K562 (cell line): ENCODE data around the gene ELP1. TPM values are rescaled to one million over a fixed set of nuclear protein-coding genes. Genes with fewer than 3 reads are reported as not detected.

ENCODE experiments used
- ATAC-seq: fragments of 200-7000 bp; cut with Tn5 transposase; 3 replicates; pipeline ENCODE4 v1.9.1; 2020; ENCODE audit warnings: moderate library complexity
- BruUV-seq: library from RNA; stranded (reverse); fragments of 400-500 nt; replicated peaks from 2 replicates; lab custom pipeline; 2021; lab: Mats Ljungman, UMichigan
- CTCF ChIA-PET: fragments of 300-600 bp; formaldehyde crosslinking; extraction: SDS; loops from one replicate; lab custom pipeline; 2021; ENCODE audit warnings: low intra/inter-chr PET ratio; lab: Yijun Ruan, JAX
- POLR2A ChIA-PET: fragments of 300-600, 350-650 bp; sonication (Branson Sonifier 250); formaldehyde crosslinking; extraction: SDS; loops from one replicate; lab custom pipeline; 2021; ENCODE audit warnings: antibody characterized with exemption, inconsistent platforms; lab: Yijun Ruan, JAX
- DNase-seq, 4 experiments: peaks; one replicate each; pipeline versions ENCODE4 v3.0.0 to v3.0.0-alpha.2; 2011 to 2018; ENCODE audit warnings: low spot score in 3 of 4, mixed read lengths in 3 of 4; ENCODE audit errors: extremely low read depth in 1 of 4
- FAIRE-seq: peaks from 2 replicates; lab custom pipeline; 2011; peaks lifted over from hg19 to GRCh38; lab: Jason Lieb, UNC
- H2AFZ ChIP-seq: 2 replicates; pipeline ENCODE4 v1.6.0; 2011; ENCODE audit warnings: low read depth, low read length, control low read depth, inconsistent platforms
- H3K27ac ChIP-seq: fragments of 200-600 bp; 3 replicates; pipeline ENCODE4 v1.8.0; 2011; ENCODE audit warnings: low read depth, mild to moderate bottlenecking, control low read depth, inconsistent platforms, low read length, moderate library complexity, mixed read lengths; ENCODE audit errors: extremely low read depth
- H3K27me3 ChIP-seq, 2 experiments: fragments of 300-600 bp in 1 of 2; 2 replicates in 1 of 2; 3 replicates in 1 of 2; pipeline versions ENCODE4 v1.6.0 to v1.8.0; 2011; ENCODE audit warnings: inconsistent platforms in 2 of 2, low read length in 2 of 2, mild to moderate bottlenecking in 1 of 2, mixed read lengths in 1 of 2, moderate library complexity in 1 of 2; ENCODE audit not compliant: control insufficient read depth in 2 of 2, insufficient read depth in 2 of 2
- H3K36me3 ChIP-seq: fragments of 300-600 bp; 3 replicates; pipeline ENCODE4 v1.8.0; 2011; ENCODE audit warnings: mild to moderate bottlenecking, low read length, inconsistent platforms; ENCODE audit not compliant: control insufficient read depth, insufficient read depth
- H3K4me1 ChIP-seq, 2 experiments: fragments of 200-600 bp in 1 of 2; replicated peaks in 1 of 2; 2 replicates in 1 of 2; 3 replicates in 1 of 2; pipeline versions ENCODE4 v1.5.1 to v1.8.0; 2011; ENCODE audit warnings: inconsistent platforms in 2 of 2, low read length in 2 of 2, mild to moderate bottlenecking in 1 of 2, mixed read lengths in 1 of 2, moderate library complexity in 1 of 2; ENCODE audit not compliant: control insufficient read depth in 2 of 2, insufficient read depth in 2 of 2
- H3K4me2 ChIP-seq: 2 replicates; pipeline ENCODE4 v1.6.1; 2011; ENCODE audit warnings: low read length, control low read depth, inconsistent platforms, mixed read lengths; ENCODE audit not compliant: insufficient read depth
- H3K4me3 ChIP-seq: fragments of 200-600 bp; sonication (generic), shearing (Covaris generic); 2 replicates; pipeline ENCODE4 v1.5.1; 2016; ENCODE audit warnings: control low read depth, inconsistent platforms
- H3K79me2 ChIP-seq: fragments of 200-600 bp; 3 replicates; pipeline ENCODE4 v1.8.0; 2011; ENCODE audit warnings: low read length, inconsistent platforms; ENCODE audit not compliant: control insufficient read depth, insufficient read depth
- H3K9ac ChIP-seq, 2 experiments: 2 replicates each; pipeline versions ENCODE4 v1.6.0 to v1.6.1; 2011; ENCODE audit warnings: low read depth in 2 of 2, low read length in 2 of 2, control low read depth in 1 of 2, inconsistent platforms in 1 of 2, mild to moderate bottlenecking in 1 of 2, mixed read lengths in 1 of 2; ENCODE audit not compliant: insufficient read depth in 1 of 2
- H3K9me1 ChIP-seq: one replicate; pipeline ENCODE4 v1.6.0; 2011; ENCODE audit warnings: inconsistent platforms, mild to moderate bottlenecking, low read length, moderate library complexity; ENCODE audit not compliant: control insufficient read depth, insufficient read depth
- H3K9me3 ChIP-seq: replicated peaks from 2 replicates; pipeline ENCODE4 v1.5.1; 2011; ENCODE audit warnings: low read depth, low read length, inconsistent platforms; ENCODE audit not compliant: control insufficient read depth, insufficient read depth
- H4K20me1 ChIP-seq: replicated peaks from 2 replicates; pipeline ENCODE4 v1.6.1; 2011; ENCODE audit warnings: low read length, inconsistent platforms, mixed read lengths; ENCODE audit not compliant: control insufficient read depth, insufficient read depth
- CC2D1A ChIP-seq: fragments of 450-650 bp; IDR thresholded peaks from 2 replicates; pipeline ENCODE4 v1.6.1; 2017; ENCODE audit warnings: mild to moderate bottlenecking
- ETV5 ChIP-seq: sonication (generic); formaldehyde crosslinking; IDR thresholded peaks from 2 replicates; pipeline ENCODE4 v1.4.0; 2020; ENCODE audit warnings: low read depth, mild to moderate bottlenecking, missing genetic modification reagents
- NBN ChIP-seq: fragments of 450-650 bp; IDR thresholded peaks from 2 replicates; pipeline ENCODE4 v1.6.1; 2016; ENCODE audit warnings: low read depth, mild to moderate bottlenecking
- NR0B1 ChIP-seq: fragments of 450-650 bp; IDR thresholded peaks from one replicate; pipeline ENCODE4 v1.6.1; 2018; ENCODE audit warnings: mild to moderate bottlenecking, moderate library complexity; ENCODE audit not compliant: partially characterized antibody
- XRCC5 ChIP-seq: fragments of 200-400 bp; formaldehyde crosslinking; IDR thresholded peaks from 2 replicates; pipeline ENCODE4 v1.6.1; 2017; ENCODE audit warnings: low read depth, mild to moderate bottlenecking, low read length
- WGBS: fragments of 100-300 bp; shearing (Covaris generic); methylation state at CpG from one replicate; pipeline ENCODE4 v1.1.6; 2016; ENCODE audit warnings: low coverage, mixed read lengths; ENCODE audit not compliant: insufficient coverage; ENCODE audit errors: missing lambda C conversion rate; 5-methylcytosine and 5-hydroxymethylcytosine counted together
- in situ Hi-C: fragments of 300-500 bp; cut with MboI; formaldehyde crosslinking; loops from 4 replicates; pipeline ENCODE4 v1.15.0; 2018; ENCODE audit warnings: inconsistent platforms, mixed read lengths
- intact Hi-C: fragments of 100-400 bp; cut with micrococcal nuclease; formaldehyde crosslinking; loops from 2 replicates; pipeline ENCODE4 v1.14.2; 2022
- polyA plus RNA-seq, 8 experiments: library from polyadenylated mRNA; depleted of rRNA in 4 of 8; stranded (reverse) in 5 of 8; unstranded in 3 of 8; fragments of >200 nt; fragmentation: Nextera tagmentation in 2 of 8; fragmentation: Illumina TruSeq in 1 of 8; extraction: Ambion mirVana in 2 of 8; extraction: Trizol in 1 of 8; gene quantifications; 2 replicates each; pipeline versions ENCODE4 v1.2.1 to v1.2.3, GENCODE V29; 2011 to 2014; ENCODE audit warnings: inconsistent platforms in 1 of 8, missing spikeins in 1 of 8
- total RNA-seq, 7 experiments: library from RNA; depleted of rRNA in 6 of 7; stranded (reverse); fragments of >200 nt in 6 of 7; fragmentation: Illumina TruSeq in 2 of 7; extraction: Trizol in 2 of 7; gene quantifications; 2 replicates each; pipeline versions ENCODE4 v1.2.1 to v1.2.3, GENCODE V29; 2011 to 2021; ENCODE audit warnings: low replicate concordance in 1 of 7
- TF ChIP-seq, protein P1 (sequence below): sonication (generic); formaldehyde crosslinking; IDR thresholded peaks from 2 replicates; pipeline ENCODE4 v1.8.1; 2023; ENCODE audit warnings: missing genetic modification reagents, mild to moderate bottlenecking, borderline replicate concordance

ELP1 gene
- total and polyA plus RNA-seq, 9 of the 15 experiments (the other 6 are each of a cell fraction or from before 2014, with no cell fraction given): 17.0 to 48.6 (median 39.7) TPM

DNA sequence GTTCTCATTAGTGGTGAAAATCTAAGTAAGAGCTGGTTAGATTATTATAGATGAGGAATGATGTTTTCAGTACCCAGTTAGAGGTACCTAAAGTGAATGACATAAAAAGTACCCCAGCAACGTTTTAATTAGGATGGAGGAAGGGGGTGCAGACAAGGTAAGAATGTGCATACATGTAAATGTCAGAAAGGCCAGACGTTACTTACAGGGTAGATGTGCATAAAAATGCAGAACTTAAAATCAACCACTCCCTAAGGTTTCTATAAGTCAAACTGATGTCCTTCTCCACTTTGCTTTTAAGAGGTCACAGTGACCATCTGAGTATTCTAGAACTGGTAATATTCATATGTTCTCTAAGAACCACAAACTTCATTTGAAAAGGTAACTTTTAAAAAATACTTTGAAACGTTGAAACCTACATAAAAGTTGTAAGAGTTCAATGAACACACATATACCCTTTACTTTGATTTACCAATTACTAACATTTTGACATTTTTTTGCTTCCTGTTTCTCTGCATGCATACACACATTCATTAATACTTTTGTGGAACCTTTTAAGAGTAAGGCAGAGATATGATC, 53.1 kb downstream of the ELP1 start:
- TF ChIP-seq NR0B1 (no peak), XRCC5 (no peak), ETV5 (CRISPR knock-in tag) (no peak), CC2D1A (no peak), NBN (no peak)
- TF ChIP-seq, protein P1, sequence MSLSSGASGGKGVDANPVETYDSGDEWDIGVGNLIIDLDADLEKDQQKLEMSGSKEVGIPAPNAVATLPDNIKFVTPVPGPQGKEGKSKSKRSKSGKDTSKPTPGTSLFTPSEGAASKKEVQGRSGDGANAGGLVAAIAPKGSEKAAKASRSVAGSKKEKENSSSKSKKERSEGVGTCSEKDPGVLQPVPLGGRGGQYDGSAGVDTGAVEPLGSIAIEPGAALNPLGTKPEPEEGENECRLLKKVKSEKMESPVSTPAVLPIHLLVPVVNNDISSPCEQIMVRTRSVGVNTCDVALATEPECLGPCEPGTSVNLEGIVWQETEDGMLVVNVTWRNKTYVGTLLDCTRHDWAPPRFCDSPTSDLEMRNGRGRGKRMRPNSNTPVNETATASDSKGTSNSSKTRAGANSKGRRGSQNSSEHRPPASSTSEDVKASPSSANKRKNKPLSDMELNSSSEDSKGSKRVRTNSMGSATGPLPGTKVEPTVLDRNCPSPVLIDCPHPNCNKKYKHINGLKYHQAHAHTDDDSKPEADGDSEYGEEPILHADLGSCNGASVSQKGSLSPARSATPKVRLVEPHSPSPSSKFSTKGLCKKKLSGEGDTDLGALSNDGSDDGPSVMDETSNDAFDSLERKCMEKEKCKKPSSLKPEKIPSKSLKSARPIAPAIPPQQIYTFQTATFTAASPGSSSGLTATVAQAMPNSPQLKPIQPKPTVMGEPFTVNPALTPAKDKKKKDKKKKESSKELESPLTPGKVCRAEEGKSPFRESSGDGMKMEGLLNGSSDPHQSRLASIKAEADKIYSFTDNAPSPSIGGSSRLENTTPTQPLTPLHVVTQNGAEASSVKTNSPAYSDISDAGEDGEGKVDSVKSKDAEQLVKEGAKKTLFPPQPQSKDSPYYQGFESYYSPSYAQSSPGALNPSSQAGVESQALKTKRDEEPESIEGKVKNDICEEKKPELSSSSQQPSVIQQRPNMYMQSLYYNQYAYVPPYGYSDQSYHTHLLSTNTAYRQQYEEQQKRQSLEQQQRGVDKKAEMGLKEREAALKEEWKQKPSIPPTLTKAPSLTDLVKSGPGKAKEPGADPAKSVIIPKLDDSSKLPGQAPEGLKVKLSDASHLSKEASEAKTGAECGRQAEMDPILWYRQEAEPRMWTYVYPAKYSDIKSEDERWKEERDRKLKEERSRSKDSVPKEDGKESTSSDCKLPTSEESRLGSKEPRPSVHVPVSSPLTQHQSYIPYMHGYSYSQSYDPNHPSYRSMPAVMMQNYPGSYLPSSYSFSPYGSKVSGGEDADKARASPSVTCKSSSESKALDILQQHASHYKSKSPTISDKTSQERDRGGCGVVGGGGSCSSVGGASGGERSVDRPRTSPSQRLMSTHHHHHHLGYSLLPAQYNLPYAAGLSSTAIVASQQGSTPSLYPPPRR (CRISPR knock-in tag): no peak
- Histone ChIP-seq H3K36me3 (peaks cover 77% of the 10 kb centered on the region), H3K9me3 (no peaks in the 10 kb centered on the region), H3K9me1 (no peaks in the 10 kb centered on the region), H3K4me3 (no peak overlapping the region), H3K27ac (no peak overlapping the region), H3K4me1 (peaks cover 0 to 3% of the 10 kb centered on the region in 2 experiments; a peak in 1 of 5 replicates), H3K4me2 (no peak overlapping the region), H4K20me1 (no peaks in the 10 kb centered on the region), H3K9ac (no peak overlapping the region), H3K27me3 (no peaks in the 10 kb centered on the region), H2AFZ (no peak overlapping the region), H3K79me2 (no peaks in the 10 kb centered on the region)
- no TSS peak for BruUV-seq
- CTCF ChIA-PET: interaction anchor here (0.6 kb wide), 1 partner anchor 276 kb away, joined by 3 read pairs; no protein-coding TSS in a partner anchor
- WGBS: 42% methylated on average over 3 of the region's 3 CpGs
- in situ Hi-C loops: no loop called here
- DNase-seq: no peak
- POLR2A ChIA-PET: no interaction called here
- no peak for ATAC-seq
- intact Hi-C loops: loop anchor here (10.0 kb wide), 2 partner anchors 304 to 444 kb away; partner anchors contain the start of gene EPB41L4B
- FAIRE-seq: peak; percentile 32
